NCI-H2227 treated with DMSO at 0.1 percent for 48 hours (cell line): ENCODE measurements around the gene MRTFB.

Experiments used
- DNase-seq: peaks from one replicate; lab custom pipeline; 2025; lab: John Stamatoyannopoulos, UW

The MRTFB gene

DNA sequence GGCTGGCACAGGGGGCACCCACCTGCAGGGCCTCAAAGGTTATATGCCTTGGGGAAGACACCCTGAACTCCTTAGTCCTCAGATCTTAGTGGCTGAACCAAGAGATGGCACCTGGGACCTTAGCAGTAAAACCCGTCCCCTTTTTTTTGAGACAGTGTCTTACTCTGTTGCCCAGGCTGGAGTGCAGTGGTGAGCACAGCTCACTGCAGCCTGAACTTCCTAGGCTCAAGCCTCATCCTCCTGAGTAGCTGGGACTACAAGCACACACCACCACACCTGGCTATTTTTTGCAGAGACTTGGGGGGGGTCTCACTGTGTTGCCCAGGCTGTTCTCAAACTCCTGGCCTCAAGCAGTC, 237.2 kb downstream of the MRTFB start:
- no peak for DNase-seq

DNA sequence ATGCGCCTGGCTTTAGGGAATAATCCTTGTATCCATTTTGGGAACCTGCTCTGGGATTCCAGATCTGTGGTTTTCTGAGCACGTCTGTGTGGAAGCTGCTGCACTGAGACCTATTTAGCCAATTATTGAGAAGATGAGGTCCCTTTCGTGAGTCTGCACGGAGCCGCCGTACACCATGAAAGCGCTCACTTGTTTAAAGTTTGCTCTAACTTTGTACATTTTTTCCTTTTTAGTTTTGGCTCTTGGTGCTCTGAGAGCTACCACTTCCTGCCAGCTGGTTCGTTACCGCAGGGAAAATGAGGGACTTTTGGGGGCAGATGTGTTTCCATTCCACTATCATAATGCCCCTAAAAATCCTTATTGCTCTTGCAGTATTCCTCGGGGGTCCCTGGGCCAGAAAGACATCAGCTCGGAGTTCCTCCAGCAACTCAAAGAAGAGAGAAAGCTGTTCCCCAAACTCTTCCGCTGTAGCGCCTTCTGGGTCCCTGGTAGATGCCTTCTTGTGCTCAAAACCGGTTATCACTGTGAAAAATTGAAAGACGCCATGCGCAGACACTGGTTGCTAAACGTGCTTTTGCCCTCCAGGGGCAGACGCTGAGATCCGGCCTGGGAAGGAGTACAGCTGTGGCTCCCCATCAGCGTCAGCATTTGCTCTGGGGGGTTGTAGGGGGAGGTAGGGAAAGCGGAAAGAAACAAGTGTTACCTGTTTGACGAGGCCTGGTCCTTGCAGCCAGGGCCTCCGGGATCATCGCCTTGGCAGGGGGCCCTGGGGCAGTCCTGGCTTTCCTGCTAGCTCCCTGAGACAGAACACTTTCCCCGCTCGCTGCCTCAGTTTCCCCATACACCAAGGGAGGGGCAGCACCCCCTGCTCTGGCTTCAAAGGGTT, 238.1 kb downstream of the MRTFB start:
- no peak for DNase-seq

DNA sequence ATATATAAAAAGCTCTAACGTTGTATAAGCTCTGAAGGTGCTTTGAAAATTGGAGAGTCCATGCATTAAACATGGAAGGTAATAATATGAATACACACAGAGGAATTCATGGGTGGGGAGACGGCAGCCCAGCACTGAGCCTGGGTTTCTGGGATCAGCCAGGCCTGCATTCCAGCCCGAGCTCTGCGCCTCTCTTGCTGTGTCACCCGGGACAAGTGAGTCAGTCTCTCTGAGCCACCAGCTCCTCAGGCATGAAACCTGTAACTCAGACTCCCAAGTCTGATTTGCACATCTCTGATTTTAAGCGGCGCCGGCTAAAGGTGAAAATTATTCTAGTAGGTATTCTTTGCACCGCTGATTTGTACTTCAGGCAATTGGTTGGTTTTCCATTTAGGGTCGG, 238.8 kb downstream of the MRTFB start:
- no peak for DNase-seq

DNA sequence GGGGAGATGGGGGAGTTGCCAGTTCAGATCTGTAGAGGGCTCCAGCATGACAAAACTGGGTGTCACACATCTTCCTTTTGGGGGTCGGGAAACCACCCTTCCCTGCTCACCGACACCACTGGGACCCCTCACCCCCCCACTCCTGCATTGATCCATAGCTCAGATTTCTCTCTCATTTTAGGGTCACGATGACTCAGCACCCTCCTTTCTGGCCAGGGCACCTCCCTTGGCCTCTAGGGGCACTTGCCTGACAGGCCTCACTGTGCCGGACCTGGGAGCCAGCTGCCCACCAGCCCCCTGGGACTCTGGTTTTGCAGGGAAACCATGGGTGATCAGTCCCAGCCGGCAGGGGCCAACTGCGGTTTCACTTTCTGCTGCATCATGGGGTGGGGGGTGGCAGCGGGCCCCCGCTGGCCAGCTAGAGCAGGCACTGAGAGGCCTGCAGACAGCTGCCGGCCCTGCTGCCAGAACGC, 239.4 kb downstream of the MRTFB start:
- no peak for DNase-seq

DNA sequence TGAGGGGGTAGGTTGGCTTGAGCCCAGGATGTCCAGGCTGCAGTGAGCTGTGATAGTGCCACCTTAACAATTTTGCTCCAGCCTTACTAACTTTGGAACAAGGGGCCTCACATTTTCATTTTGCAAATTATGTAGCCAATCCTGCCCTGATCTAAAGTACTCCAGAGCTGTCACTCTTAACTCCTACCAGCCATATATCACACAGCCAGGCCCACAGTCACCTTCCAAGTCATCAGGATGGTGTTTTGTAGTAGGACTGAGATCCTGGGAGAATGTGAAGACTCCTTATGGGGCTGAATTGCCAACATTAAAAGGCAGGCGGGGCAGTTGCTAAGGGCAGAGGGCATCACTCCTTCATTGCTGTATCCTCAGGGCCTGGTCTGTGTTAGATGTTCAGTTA, 243.0 kb downstream of the MRTFB start:
- DNase-seq: no peak

DNA sequence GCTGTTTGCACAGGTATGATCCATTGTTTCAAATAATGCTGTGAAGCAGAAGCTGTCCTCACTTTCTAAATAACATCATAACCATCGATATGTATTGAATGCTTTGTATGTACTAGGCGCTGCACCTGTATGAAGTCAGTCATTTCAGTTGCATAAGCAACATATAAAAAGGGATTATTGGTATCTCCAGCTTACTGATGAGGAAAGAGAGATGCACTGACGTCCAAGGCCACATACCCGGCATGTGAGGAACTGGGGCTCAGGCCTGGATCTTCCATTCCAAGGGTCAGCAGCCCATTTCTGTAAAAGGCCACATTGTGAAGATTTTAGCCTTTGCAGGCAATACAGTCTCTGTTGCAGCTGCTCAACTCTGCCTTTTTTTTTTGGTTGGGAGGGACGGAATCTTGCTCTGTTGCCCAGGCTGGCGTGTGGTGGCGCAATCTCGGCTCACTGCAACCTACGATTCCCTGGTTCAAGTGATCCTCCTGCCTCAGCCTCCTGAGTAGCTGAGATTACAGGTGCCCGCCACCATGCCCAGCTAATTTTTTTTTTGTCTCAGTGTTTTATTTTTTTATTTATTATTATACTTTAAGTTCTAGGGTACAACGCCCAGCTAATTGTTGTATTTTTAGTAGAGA, 244.7 kb downstream of the MRTFB start:
- DNase-seq: no peak
